Breast epithelium (tissue), 4 donors: ENCODE data around the gene HSF5. TPM values are rescaled to one million over a fixed set of nuclear protein-coding genes. Genes with fewer than 3 reads are reported as not detected.

Experiments
- DNase-seq, 2 donors: peaks; one replicate each; pipeline ENCODE4 v3.0.0-alpha.2; 2019; ENCODE audit warnings: low spot score in 2 of 2
- H3K27ac ChIP-seq, 2 donors: fragments of 200-600 bp; sonication (generic) in 1 of 2; one replicate each; pipeline ENCODE4 v1.5.1; 2016 to 2019; ENCODE audit warnings: mild to moderate bottlenecking in 1 of 2
- H3K27me3 ChIP-seq, 2 donors: fragments of 200-600 bp; sonication (generic) in 1 of 2; one replicate each; pipeline versions ENCODE4 v1.5.1 to v1.6.0; 2017 to 2019; ENCODE audit warnings: control low read depth in 1 of 2, mild to moderate bottlenecking in 1 of 2
- H3K36me3 ChIP-seq: fragments of 200-600 bp; one replicate; pipeline ENCODE4 v1.5.1; 2019
- H3K4me1 ChIP-seq, 2 donors: fragments of 200-600 bp; sonication (generic); one replicate each; pipeline ENCODE4 v1.5.1; 2016 to 2019; ENCODE audit warnings: control low read depth in 1 of 2
- H3K4me3 ChIP-seq, 3 donors: fragments of 200-600 bp; sonication (generic); 1 replicate in 2 of 3; 2 replicates in 1 of 3; pipeline ENCODE4 v1.5.1; 2016 to 2019; ENCODE audit warnings: mild to moderate bottlenecking in 3 of 3, moderate library complexity in 2 of 3
- H3K9me3 ChIP-seq, 2 donors: fragments of 200-600 bp; sonication (generic) in 1 of 2; one replicate each; pipeline ENCODE4 v1.5.1; 2016 to 2019; ENCODE audit warnings: control low read depth in 1 of 2
- POLR2A ChIP-seq: fragments of 450-650 bp; IDR thresholded peaks from one replicate; pipeline ENCODE4 v1.6.1; 2016; ENCODE audit warnings: antibody characterized with exemption, mild to moderate bottlenecking, moderate library complexity
- POLR2AphosphoS5 ChIP-seq, 3 donors: sonication (generic); formaldehyde crosslinking; IDR thresholded peaks; one replicate each; pipeline ENCODE4 v1.6.1; 2017; ENCODE audit warnings: antibody characterized with exemption in 3 of 3
- intact Hi-C: fragments of 100-400 bp; cut with DNase I; formaldehyde crosslinking; loops from one replicate; pipeline ENCODE4 v1.15.1; 2023; ENCODE audit warnings: low total_unique reads
- total RNA-seq, 3 donors: library from RNA; depleted of rRNA; stranded (reverse); fragments of >200 nt; gene quantifications; one replicate each; pipeline ENCODE4 v1.1.0, GENCODE V29; 2016
- TF ChIP-seq, protein P1 (sequence below), 3 donors: fragments of 450-650 bp; IDR thresholded peaks; one replicate each; pipeline ENCODE4 v1.5.1; 2016 to 2017; ENCODE audit warnings: antibody characterized with exemption in 3 of 3, mild to moderate bottlenecking in 3 of 3, moderate library complexity in 3 of 3

Gene HSF5
- total RNA-seq, 3 donors from 2014 or later: under 0.01 to 0.33 (median 0.32) TPM

DNA sequence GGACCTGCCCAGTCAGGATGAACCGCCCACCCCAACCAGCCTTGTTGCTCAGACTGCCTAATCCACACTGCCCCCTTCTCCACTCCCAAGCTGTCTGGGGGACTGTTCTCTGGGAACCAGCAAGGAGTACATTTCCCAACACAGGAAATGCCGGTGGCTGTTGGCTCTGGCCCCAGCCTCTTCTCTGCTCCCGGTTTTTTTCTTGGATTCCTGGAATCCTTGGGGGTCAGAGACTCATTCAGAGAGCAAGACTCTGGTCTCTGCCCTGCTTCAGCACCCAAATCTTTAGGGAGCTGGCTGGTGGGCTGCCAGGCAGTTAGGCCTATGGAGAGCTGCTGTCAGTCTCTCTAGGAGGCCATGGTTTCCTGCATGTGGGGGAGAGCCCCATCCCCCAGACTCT, 37.0 kb upstream of the HSF5 start:
- peaks cover 0 to 13% of the 10 kb centered on the region in 2 donors for H3K4me1 ChIP-seq
- H3K27me3 ChIP-seq: no peaks in the 10 kb centered on the region
- intact Hi-C loops: loop anchor here (10.0 kb wide), 1 partner anchor 480 kb away; no protein-coding TSS in a partner anchor
- peak in 1 of 2 donors; percentile 78 for DNase-seq
- TF ChIP-seq POLR2AphosphoS5 (IDR thresholded peaks at IDR 0.05) (peak; percentile 24 to 77 (median 53)), POLR2A (no peak)
- H3K4me3 ChIP-seq: peak overlapping the region in 2 of 3 donors; percentile 27 to 54
- H3K36me3 ChIP-seq: no peaks in the 10 kb centered on the region
- H3K27ac ChIP-seq: peak overlapping the region; percentile 73 to 93
- no peaks in the 10 kb centered on the region for H3K9me3 ChIP-seq

DNA sequence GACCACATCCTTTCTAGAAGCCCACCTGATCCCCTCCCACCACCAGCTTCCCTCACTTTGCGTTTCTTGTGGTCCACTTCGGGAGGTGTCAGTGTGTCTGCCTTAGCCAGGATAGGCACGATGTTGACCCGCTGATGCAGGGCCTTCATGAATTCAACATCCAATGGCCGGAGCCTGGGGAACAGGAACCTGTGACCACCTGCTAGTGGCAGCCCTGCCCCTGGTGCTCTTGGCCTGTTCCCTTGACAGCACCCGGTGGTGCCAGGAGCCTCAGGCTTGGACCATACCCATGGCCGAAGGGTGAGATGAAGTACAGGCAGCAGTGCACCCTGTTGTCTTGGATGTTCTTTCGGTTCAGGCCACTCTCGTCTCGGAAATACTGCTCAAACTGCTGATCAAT, 33.5 kb upstream of the HSF5 start:
- Histone ChIP-seq H3K4me3 (no peak overlapping the region), H3K36me3 (no peaks in the 10 kb centered on the region), H3K27me3 (no peaks in the 10 kb centered on the region), H3K9me3 (no peaks in the 10 kb centered on the region), H3K4me1 (peaks cover 0 to 19% of the 10 kb centered on the region in 2 donors), H3K27ac (no peak overlapping the region)
- no peak for DNase-seq
- intact Hi-C loops: loop anchor here (10.0 kb wide), 1 partner anchor 483 kb away; no protein-coding TSS in a partner anchor
- TF ChIP-seq POLR2A (no peak), POLR2AphosphoS5 (IDR thresholded peaks at IDR 0.05) (no peak)
- TF ChIP-seq, protein P1, sequence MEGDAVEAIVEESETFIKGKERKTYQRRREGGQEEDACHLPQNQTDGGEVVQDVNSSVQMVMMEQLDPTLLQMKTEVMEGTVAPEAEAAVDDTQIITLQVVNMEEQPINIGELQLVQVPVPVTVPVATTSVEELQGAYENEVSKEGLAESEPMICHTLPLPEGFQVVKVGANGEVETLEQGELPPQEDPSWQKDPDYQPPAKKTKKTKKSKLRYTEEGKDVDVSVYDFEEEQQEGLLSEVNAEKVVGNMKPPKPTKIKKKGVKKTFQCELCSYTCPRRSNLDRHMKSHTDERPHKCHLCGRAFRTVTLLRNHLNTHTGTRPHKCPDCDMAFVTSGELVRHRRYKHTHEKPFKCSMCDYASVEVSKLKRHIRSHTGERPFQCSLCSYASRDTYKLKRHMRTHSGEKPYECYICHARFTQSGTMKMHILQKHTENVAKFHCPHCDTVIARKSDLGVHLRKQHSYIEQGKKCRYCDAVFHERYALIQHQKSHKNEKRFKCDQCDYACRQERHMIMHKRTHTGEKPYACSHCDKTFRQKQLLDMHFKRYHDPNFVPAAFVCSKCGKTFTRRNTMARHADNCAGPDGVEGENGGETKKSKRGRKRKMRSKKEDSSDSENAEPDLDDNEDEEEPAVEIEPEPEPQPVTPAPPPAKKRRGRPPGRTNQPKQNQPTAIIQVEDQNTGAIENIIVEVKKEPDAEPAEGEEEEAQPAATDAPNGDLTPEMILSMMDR (IDR thresholded peaks at IDR 0.05): no peak

DNA sequence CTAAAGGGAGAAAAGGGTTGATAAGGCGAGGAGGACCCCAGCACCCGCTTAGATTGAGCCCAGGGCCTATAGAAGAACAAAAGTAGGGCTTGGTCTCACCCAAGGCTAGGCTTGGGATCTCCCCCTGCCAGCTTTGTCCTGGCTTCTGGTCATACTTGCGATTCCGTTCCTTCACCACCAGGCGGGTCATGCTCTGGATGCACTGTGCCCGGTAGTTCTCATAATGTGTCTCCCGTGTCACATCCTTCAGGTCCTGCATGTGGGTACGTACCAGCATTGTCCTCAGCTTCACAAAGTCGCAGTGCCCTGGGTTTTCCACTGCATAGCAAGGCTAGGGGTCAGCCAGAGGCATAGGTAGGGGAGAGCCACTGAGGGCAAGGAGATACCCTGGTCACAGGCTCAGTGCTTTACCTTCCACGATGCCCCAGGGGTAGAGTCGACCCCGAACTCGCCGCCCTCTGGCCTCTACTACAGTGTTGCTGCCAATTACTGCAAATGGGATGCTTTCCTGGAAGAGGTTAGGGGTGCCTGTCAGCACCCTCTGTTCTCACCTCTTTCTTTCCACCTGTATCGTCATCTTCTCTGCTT, 32.7 kb upstream of the HSF5 start:
- peak overlapping the region; percentile 96 to 98 for H3K27ac ChIP-seq
- TF ChIP-seq POLR2A (no peak), POLR2AphosphoS5 (IDR thresholded peaks at IDR 0.05) (no peak)
- TF ChIP-seq, protein P1 (IDR thresholded peaks at IDR 0.05): no peak
- no peaks in the 10 kb centered on the region for H3K9me3 ChIP-seq
- H3K36me3 ChIP-seq: no peaks in the 10 kb centered on the region
- H3K4me3 ChIP-seq: no peak overlapping the region
- intact Hi-C loops: loop anchor here (10.0 kb wide), 1 partner anchor 484 kb away; no protein-coding TSS in a partner anchor
- no peaks in the 10 kb centered on the region for H3K27me3 ChIP-seq
- peaks cover 0 to 22% of the 10 kb centered on the region in 2 donors for H3K4me1 ChIP-seq
- DNase-seq: no peak

DNA sequence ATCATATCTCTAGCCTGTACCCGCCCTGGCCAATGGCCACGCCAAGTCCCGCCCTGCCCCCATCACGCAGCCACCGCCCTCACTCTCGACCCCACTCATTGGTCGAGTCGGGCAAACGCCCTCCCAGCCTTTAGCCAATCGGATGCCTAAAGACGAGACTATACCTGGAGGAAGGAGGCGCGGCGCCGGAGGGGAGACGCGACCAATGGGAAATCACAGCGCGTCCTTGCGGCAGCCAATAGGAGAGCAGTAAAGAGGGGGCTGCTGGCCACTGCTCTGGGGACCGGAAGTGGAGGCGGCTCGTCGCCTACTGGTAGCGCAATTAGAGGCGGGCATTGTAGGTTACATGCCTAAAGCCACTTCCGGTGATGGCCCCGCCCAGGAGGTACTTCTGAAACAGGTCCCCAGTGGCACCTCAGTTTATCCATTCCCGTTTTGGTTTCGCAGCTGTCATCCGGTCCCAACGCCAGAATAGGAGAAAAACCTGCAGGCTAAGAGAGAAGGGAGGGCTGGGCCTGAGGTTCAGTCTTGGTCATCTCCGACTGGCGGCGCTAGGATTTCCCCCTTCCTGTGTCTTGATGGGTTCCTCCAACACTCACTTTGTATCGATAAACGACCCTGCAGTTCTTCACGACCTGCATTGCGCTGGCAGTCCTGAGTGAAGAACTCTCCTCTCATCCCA, 29.9 kb upstream of the HSF5 start:
- Histone ChIP-seq H3K9me3 (no peaks in the 10 kb centered on the region), H3K4me1 (peaks cover 3 to 14% of the 10 kb centered on the region in 2 donors), H3K27ac (peak overlapping the region; percentile 96 to 98), H3K36me3 (no peaks in the 10 kb centered on the region), H3K27me3 (no peaks in the 10 kb centered on the region), H3K4me3 (peak overlapping the region; percentile 57 to 78 (median 77))
- DNase-seq: peak; percentile 100
- TF ChIP-seq POLR2A (peak; percentile 15), POLR2AphosphoS5 (IDR thresholded peaks at IDR 0.05) (peak; percentile 62 to 76 (median 75))
- TF ChIP-seq, protein P1 (IDR thresholded peaks at IDR 0.05): no peak
- intact Hi-C loops: no loop called here

DNA sequence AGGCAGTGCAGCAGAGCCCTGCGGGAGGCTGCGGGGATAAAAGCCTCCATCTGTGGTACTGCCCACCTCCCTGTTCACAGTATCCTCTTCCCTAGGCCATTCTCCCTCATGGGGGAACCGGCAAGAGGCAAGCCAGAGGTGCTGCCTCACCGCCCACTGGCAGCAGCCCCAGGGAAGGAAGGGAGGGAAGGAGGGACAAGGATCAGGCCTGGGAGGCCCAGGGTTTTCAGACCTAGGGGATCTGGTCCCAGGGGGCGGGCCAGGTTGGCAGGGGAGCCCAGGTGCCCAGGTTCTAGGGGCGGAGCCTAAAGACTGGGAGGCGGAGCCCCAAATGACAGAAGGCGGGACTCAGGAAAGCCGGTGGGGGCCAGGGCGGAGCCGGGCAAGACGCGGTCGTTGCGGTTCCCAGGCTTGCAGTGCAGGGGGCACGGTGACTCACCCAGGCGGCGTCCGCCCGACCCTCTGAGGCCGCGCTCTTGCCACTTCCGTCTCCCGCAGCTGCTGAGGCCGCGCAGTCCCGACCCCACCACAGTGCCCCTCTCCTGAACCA, 29.2 kb upstream of the HSF5 start:
- Histone ChIP-seq H3K36me3 (no peaks in the 10 kb centered on the region), H3K27ac (peak overlapping the region; percentile 96 to 98), H3K27me3 (no peaks in the 10 kb centered on the region), H3K4me3 (peak overlapping the region; percentile 57 to 78 (median 77)), H3K4me1 (peaks cover 3 to 14% of the 10 kb centered on the region in 2 donors), H3K9me3 (no peaks in the 10 kb centered on the region)
- TF ChIP-seq POLR2A (peak; percentile 10), POLR2AphosphoS5 (IDR thresholded peaks at IDR 0.05) (peak in 1 of 3 donors; percentile 12)
- TF ChIP-seq, protein P1 (IDR thresholded peaks at IDR 0.05): no peak
- intact Hi-C loops: no loop called here
- DNase-seq: no peak
